ENCODE measurements around the gene SHQ1. TPM values are rescaled to one million over a fixed set of nuclear protein-coding genes. Genes with fewer than 3 reads are reported as not detected.
A peak's percentile ranks its signal among the peaks of the same experiment; 100 is the strongest.

The SHQ1 gene
- total RNA-seq = 17.0 to 22.0 TPM (median 18.6 TPM) in 3 replicates

DNA sequence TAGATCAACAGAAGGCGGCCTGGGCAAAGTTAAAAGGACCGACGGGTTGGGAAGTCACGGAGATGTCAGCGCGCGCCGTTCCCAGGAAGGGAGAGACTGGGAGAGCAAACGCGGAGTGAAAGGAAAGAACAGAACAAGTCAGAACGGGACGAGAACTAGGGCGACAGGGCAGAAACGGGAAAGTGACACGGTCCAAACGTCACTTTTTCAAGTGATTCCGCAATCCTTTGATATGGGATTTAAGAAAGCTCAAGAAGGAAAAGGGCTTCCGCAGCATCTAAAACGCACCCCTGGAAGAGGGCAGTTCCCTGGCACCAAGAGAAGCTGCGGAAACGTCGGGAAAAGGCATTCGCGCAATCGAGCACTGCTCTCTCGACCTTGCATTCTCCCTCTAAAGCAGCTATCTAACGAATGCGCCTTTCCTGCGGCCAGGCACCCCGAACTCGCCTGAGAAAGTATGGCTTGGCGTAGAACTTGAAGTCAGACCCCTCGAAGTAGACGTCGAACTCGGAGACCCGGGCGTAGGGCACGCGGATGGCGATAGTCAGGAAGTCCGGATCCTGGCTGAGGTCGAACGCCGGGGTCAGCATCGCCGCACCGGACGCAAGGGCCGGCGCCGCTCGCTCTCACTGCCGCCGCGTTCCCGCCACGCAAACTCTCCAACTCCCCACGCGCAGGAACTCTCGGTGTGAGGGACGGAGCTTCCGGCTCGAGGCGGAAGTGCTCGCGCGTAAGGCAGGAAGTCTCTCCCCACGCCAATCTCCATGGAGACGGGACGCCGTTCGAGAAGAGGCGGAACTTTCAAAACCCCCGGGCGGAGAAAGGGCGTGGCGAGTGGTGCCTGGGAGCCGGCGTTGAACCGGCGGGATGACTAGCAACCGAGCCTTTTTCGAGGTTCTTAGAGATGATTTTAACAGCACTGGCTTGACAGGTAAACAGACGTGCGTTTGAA, at the start of gene SHQ1:
Gene SHQ1, minus strand, starts transcription at position 695 of the 952 bp plus-strand sequence. Its CDS starts 105 bp downstream, at position 590.
- no peaks in the 10 kb centered on the region for H3K9me3 Mint-ChIP-seq
- peaks cover 27% of the 10 kb centered on the region for H3K4me1 Mint-ChIP-seq
- peak; percentile 82 to 93 for DNase-seq (ENCODE audit: low spot score in 2 of 2, unreplicated experiment in 2 of 2)
- no peaks in the 10 kb centered on the region for H3K36me3 Mint-ChIP-seq
- H3K27ac Mint-ChIP-seq = peak within 1 kb of the TSS; percentile 80
- peaks cover 35% of the 10 kb centered on the region for H3K27me3 Mint-ChIP-seq (ENCODE audit: low read depth)
- peak within 1 kb of the TSS; percentile 79 for H3K4me3 Mint-ChIP-seq
- TF ChIP-seq, protein P1, sequence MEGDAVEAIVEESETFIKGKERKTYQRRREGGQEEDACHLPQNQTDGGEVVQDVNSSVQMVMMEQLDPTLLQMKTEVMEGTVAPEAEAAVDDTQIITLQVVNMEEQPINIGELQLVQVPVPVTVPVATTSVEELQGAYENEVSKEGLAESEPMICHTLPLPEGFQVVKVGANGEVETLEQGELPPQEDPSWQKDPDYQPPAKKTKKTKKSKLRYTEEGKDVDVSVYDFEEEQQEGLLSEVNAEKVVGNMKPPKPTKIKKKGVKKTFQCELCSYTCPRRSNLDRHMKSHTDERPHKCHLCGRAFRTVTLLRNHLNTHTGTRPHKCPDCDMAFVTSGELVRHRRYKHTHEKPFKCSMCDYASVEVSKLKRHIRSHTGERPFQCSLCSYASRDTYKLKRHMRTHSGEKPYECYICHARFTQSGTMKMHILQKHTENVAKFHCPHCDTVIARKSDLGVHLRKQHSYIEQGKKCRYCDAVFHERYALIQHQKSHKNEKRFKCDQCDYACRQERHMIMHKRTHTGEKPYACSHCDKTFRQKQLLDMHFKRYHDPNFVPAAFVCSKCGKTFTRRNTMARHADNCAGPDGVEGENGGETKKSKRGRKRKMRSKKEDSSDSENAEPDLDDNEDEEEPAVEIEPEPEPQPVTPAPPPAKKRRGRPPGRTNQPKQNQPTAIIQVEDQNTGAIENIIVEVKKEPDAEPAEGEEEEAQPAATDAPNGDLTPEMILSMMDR (IDR thresholded peaks at IDR 0.05; ENCODE audit: unreplicated experiment) = no peak

DNA sequence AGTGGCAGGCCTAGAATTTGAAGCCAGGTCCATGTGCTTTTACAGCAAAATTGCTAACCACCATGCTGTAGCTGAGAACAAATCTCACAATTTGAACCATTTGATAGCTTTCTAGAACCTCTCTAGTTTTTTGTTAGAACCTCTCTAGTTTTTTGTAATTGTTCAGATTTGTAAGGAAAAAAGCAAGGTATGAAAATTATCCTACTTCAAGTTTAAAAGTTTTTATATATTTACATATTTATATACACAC, 49.4 kb upstream of the SHQ1 start:
- TF ChIP-seq, protein P1 (IDR thresholded peaks at IDR 0.05; ENCODE audit: unreplicated experiment) = no peak
- peaks cover 1% of the 10 kb centered on the region for H3K36me3 Mint-ChIP-seq
- no peak overlapping the region for H3K4me3 Mint-ChIP-seq
- H3K4me1 Mint-ChIP-seq = peaks cover 28% of the 10 kb centered on the region
- H3K27me3 Mint-ChIP-seq (ENCODE audit: low read depth) = peaks cover 11% of the 10 kb centered on the region
- DNase-seq (ENCODE audit: low spot score in 2 of 2, unreplicated experiment in 2 of 2) = no peak
- peaks cover 3% of the 10 kb centered on the region for H3K9me3 Mint-ChIP-seq
- H3K27ac Mint-ChIP-seq = no peak overlapping the region

DNA sequence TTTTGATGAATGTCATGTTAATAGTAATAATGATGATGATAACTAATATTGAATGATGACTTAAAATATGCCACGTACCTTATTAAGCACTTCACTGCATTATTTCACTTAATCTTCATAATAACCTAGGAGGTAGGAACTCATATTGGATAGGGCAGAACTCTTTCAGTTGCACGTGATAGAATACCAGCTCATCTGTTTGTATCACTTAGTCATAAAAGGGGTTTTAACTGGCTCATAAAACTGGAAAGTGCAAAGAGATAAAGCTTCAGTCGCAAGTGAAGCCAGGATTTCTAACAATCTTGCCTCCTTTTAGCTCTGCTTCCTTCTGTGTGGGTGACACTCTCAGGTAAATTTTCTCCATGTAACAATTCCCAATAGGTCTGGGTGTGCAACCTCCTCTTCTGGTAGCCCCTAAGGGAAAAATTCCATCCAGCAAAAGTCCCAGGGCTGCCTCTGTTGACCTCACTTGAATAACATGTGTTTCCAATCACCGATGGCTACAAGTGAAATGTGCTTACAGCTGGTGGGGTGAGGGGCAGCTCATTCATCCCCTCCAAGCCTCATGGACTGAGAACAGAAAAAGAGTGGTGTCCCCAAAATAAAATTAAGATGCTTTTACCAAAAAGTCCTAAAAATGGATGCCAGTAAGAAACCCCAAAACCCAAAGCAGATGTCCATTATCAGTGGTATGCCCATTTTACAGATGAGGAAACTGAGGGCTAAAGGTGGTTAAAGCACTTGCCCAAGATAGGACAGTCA, 48.9 kb upstream of the SHQ1 start:
- TF ChIP-seq, protein P1 (IDR thresholded peaks at IDR 0.05; ENCODE audit: unreplicated experiment) = no peak
- Mint-ChIP-seq H3K4me3 (no peak overlapping the region), H3K36me3 (peaks cover 1% of the 10 kb centered on the region), H3K27ac (no peak overlapping the region), H3K9me3 (peaks cover 3% of the 10 kb centered on the region), H3K4me1 (peaks cover 32% of the 10 kb centered on the region), H3K27me3 (ENCODE audit: low read depth) (peaks cover 11% of the 10 kb centered on the region)
- DNase-seq (ENCODE audit: low spot score in 2 of 2, unreplicated experiment in 2 of 2) = no peak

GRCh38 chr3:72894976-72895552, 46.8 kb upstream of the SHQ1 start:
- H3K4me1 Mint-ChIP-seq = peaks cover 53% of the 10 kb centered on the region
- DNase-seq (ENCODE audit: low spot score in 2 of 2, unreplicated experiment in 2 of 2) = no peak
- H3K9me3 Mint-ChIP-seq = no peaks in the 10 kb centered on the region
- no peak overlapping the region for H3K27ac Mint-ChIP-seq
- no peak overlapping the region for H3K4me3 Mint-ChIP-seq
- TF ChIP-seq, protein P1 (IDR thresholded peaks at IDR 0.05; ENCODE audit: unreplicated experiment) = no peak
- no peaks in the 10 kb centered on the region for H3K36me3 Mint-ChIP-seq
- peaks cover 13% of the 10 kb centered on the region for H3K27me3 Mint-ChIP-seq (ENCODE audit: low read depth)

GRCh38 chr3:72892870-72893269, 44.6 kb upstream of the SHQ1 start:
- Mint-ChIP-seq H3K36me3 (no peaks in the 10 kb centered on the region), H3K4me3 (no peak overlapping the region), H3K27ac (no peak overlapping the region), H3K9me3 (no peaks in the 10 kb centered on the region), H3K4me1 (peaks cover 56% of the 10 kb centered on the region), H3K27me3 (ENCODE audit: low read depth) (peaks cover 13% of the 10 kb centered on the region)
- TF ChIP-seq, protein P1 (IDR thresholded peaks at IDR 0.05; ENCODE audit: unreplicated experiment) = peak; percentile 31
- DNase-seq (ENCODE audit: low spot score in 2 of 2, unreplicated experiment in 2 of 2) = no peak

Data from mesothelial cell of epicardium (in vitro differentiated cells).